Activated T-cell treated with anti-CD3 and anti-CD28 coated beads for 24 hours (primary cell): ENCODE measurements around the gene NEU4.
"Not testable (repeated sequence)": the region's sequence is repeated elsewhere in the genome, so short reads cannot be mapped to it uniquely, and the experiment has no call there.

Source experiments
- DNase-seq: peaks from one replicate; pipeline ENCODE4 v3.0.0-alpha.2; 2020; ENCODE audit warnings: low read depth

Gene NEU4

GRCh38 chr2:241808721-241809382 lies at the start of gene NEU4:
TSS of gene NEU4 (plus strand) at chr2:241809193. CDS start at chr2:241814485, 5,292 bp downstream.
- DNase-seq: no peak

GRCh38 chr2:241759893-241760292 lies 49.1 kb upstream of the NEU4 start:
- DNase-seq: not testable (repeated sequence)

- DNase-seq: no peak
Observed at GRCh38 chr2:241760301-241760771, 48.7 kb upstream of the NEU4 start.

GRCh38 chr2:241762321-241762932 lies 46.6 kb upstream of the NEU4 start:
- DNase-seq: no peak

- peak; percentile 50 for DNase-seq
Observed at GRCh38 chr2:241762933-241763369, 46.0 kb upstream of the NEU4 start.

GRCh38 chr2:241763551-241764274 lies 45.3 kb upstream of the NEU4 start:
- DNase-seq: no peak

- no peak for DNase-seq
Observed at GRCh38 chr2:241764275-241765241, 44.4 kb upstream of the NEU4 start.

- DNase-seq: no peak
Observed at GRCh38 chr2:241767464-241768250, 41.3 kb upstream of the NEU4 start.

GRCh38 chr2:241768251-241768711 lies 40.7 kb upstream of the NEU4 start:
- DNase-seq: no peak

GRCh38 chr2:241768850-241769249 lies 40.1 kb upstream of the NEU4 start:
- no peak for DNase-seq

GRCh38 chr2:241769819-241770184 lies 39.2 kb upstream of the NEU4 start:
- DNase-seq: no peak

- no peak for DNase-seq
Observed at GRCh38 chr2:241770185-241770935, 38.6 kb upstream of the NEU4 start.

GRCh38 chr2:241770936-241771285 lies 38.1 kb upstream of the NEU4 start:
- DNase-seq: no peak

- DNase-seq: no peak
Observed at GRCh38 chr2:241771286-241772062, 37.5 kb upstream of the NEU4 start.

GRCh38 chr2:241772063-241772499 lies 36.9 kb upstream of the NEU4 start:
- DNase-seq: peak; percentile 21

GRCh38 chr2:241773511-241774418 lies 35.2 kb upstream of the NEU4 start:
- DNase-seq: no peak

GRCh38 chr2:241774419-241775222 lies 34.4 kb upstream of the NEU4 start:
- no peak for DNase-seq
